ENCODE measurements around the gene ACSS2.

GRCh38 chr20:34831936-34832335 lies 44.5 kb upstream of the ACSS2 start:
- TF ChIP-seq CTCF (IDR thresholded peaks at IDR 0.05) = no peak
- no peak for TF ChIP-seq POLR2AphosphoS5 (IDR thresholded peaks at IDR 0.05)
- no peak for TF ChIP-seq POLR2A (IDR thresholded peaks at IDR 0.05)
